Activated CD4-positive, alpha-beta T cell treated with anti-CD3 and anti-CD28 coated beads for 36 hours (primary cell): Measurements from ENCODE around the gene ATXN7L2. TPM values are rescaled to one million over a fixed set of nuclear protein-coding genes. Genes with fewer than 3 reads are reported as not detected.

ENCODE experiments used
- ATAC-seq: fragments of 200-7000 bp; cut with Tn5 transposase; one replicate; pipeline ENCODE4 v1.10.0; 2021; ENCODE audit warnings: mild to moderate bottlenecking, moderate library complexity
- CTCF ChIA-PET: fragments of 350-600 bp; sonication (Branson Sonifier 250); formaldehyde crosslinking; loops from one replicate; lab custom pipeline; 2021; ENCODE audit warnings: antibody characterized with exemption; lab: Charles Lee
- POLR2A ChIA-PET: fragments of 350-600 bp; sonication (Branson Sonifier 250); formaldehyde crosslinking; loops from one replicate; lab custom pipeline; 2021; ENCODE audit warnings: antibody characterized with exemption, inconsistent platforms; lab: Charles Lee
- DNase-seq: peaks from one replicate; pipeline ENCODE4 v3.0.0-alpha.2; 2020
- H3K27ac Mint-ChIP-seq: one replicate; pipeline ENCODE4 v1.8.0; 2021; ENCODE audit warnings: mixed read lengths
- H3K27me3 Mint-ChIP-seq: one replicate; pipeline ENCODE4 v1.8.0; 2021; ENCODE audit warnings: mixed read lengths
- H3K36me3 Mint-ChIP-seq: one replicate; pipeline ENCODE4 v1.8.0; 2021; ENCODE audit warnings: low read depth, mixed read lengths
- H3K4me1 Mint-ChIP-seq: one replicate; pipeline ENCODE4 v1.8.0; 2021; ENCODE audit warnings: mixed read lengths
- H3K4me3 Mint-ChIP-seq: one replicate; pipeline ENCODE4 v1.8.0; 2021; ENCODE audit warnings: mild to moderate bottlenecking, moderate library complexity, mixed read lengths
- H3K9me3 Mint-ChIP-seq: one replicate; pipeline ENCODE4 v1.8.0; 2021; ENCODE audit warnings: low read depth, mixed read lengths
- intact Hi-C, 2 experiments: fragments of 100-400 bp; cut with DNase I in 1 of 2; cut with micrococcal nuclease in 1 of 2; formaldehyde crosslinking; loops; one replicate each; pipeline versions ENCODE4 v1.14.2 to v1.15.1; 2022 to 2024; cut with DNase I, micrococcal nuclease
- total RNA-seq, 2 experiments: library from RNA; stranded (reverse); gene quantifications; one replicate each; pipeline ENCODE4 v1.2.3, GENCODE V29; 2021

Gene ATXN7L2
- total RNA-seq, 2 experiments from 2014 or later = 11.7 to 13.0 TPM

- intact Hi-C loops = no loop called here
- H3K27ac Mint-ChIP-seq = no peak overlapping the region
Measured at GRCh38 chr1:109488201-109488600, 4.5 kb downstream of the ATXN7L2 start.

GRCh38 chr1:109488696-109489095 is 5.0 kb downstream of the ATXN7L2 start:
- ChIA-PET CTCF (interaction anchor here (0.7 to 26.9 kb wide), 2 partner anchors 43 to 629 kb away, joined by 3 to 864 read pairs; partner anchors contain the start of gene GPR61), POLR2A (interaction anchor here (0.5 kb wide), 1 partner anchor 68 kb away, joined by 5 read pairs; no protein-coding TSS in a partner anchor)
- Mint-ChIP-seq H3K36me3 (peaks cover 15% of the 10 kb centered on the region), H3K9me3 (no peaks in the 10 kb centered on the region), H3K4me1 (peaks cover 28% of the 10 kb centered on the region), H3K27me3 (no peaks in the 10 kb centered on the region), H3K4me3 (no peak overlapping the region), H3K27ac (no peak overlapping the region)
- intact Hi-C loops = no loop called here
- ATAC-seq (no peak), DNase-seq (no peak)

More at GRCh38 chr1:109488201-109488600, 4.5 kb downstream of the ATXN7L2 start:
- Mint-ChIP-seq H3K36me3 (peaks cover 15% of the 10 kb centered on the region), H3K27me3 (no peaks in the 10 kb centered on the region), H3K9me3 (no peaks in the 10 kb centered on the region), H3K4me3 (no peak overlapping the region), H3K4me1 (peaks cover 27% of the 10 kb centered on the region)
- CTCF ChIA-PET = interaction anchor here (0.6 to 26.9 kb wide), 4 partner anchors 44 to 629 kb away, joined by 3 to 864 read pairs (median 3); partner anchors contain the start of gene GPR61
- ATAC-seq = no peak
- DNase-seq = no peak
- POLR2A ChIA-PET = interaction anchor here (0.5 kb wide), 1 partner anchor 67 kb away, joined by 5 read pairs; no protein-coding TSS in a partner anchor

- ChIA-PET POLR2A (interaction anchor here (1.2 kb wide), 1 partner anchor 39 kb away, joined by 4 read pairs; no protein-coding TSS in a partner anchor), CTCF (interaction anchor here (0.6 to 26.9 kb wide), 17 partner anchors 8 to 974 kb away, joined by 3 to 864 read pairs (median 4); partner anchors contain the start of genes AMIGO1, GPR61 and PSMA5)
- Mint-ChIP-seq H3K4me1 (peaks cover 26% of the 10 kb centered on the region), H3K27ac (no peak overlapping the region), H3K27me3 (no peaks in the 10 kb centered on the region), H3K36me3 (peaks cover 15% of the 10 kb centered on the region), H3K4me3 (no peak overlapping the region), H3K9me3 (no peaks in the 10 kb centered on the region)
- intact Hi-C loops = loop anchor here (5.0 kb wide), 3 partner anchors 57 to 542 kb away; partner anchors contain the start of genes GNAI3 (in 1 of the 2), PSRC1 (in 1 of the 2) and STRIP1 (in 1 of the 2)
- DNase-seq (peak; percentile 81), ATAC-seq (peak; percentile 27)
Measured at GRCh38 chr1:109490029-109490933, 6.6 kb downstream of the ATXN7L2 start.

GRCh38 chr1:109490934-109491302 is 7.2 kb downstream of the ATXN7L2 start:
- peaks cover 17% of the 10 kb centered on the region for H3K36me3 Mint-ChIP-seq
- no peak for DNase-seq
- intact Hi-C loops = loop anchor here (5.0 kb wide), 3 partner anchors 56 to 541 kb away; partner anchors contain the start of genes GNAI3 (in 1 of the 2), PSRC1 (in 1 of the 2) and STRIP1 (in 1 of the 2)
- no peak overlapping the region for H3K4me3 Mint-ChIP-seq
- H3K27ac Mint-ChIP-seq = no peak overlapping the region
- CTCF ChIA-PET = interaction anchor here (0.7 to 26.9 kb wide), 12 partner anchors 8 to 286 kb away, joined by 3 to 864 read pairs (median 5); partner anchors contain the start of genes AMIGO1, GPR61 and PSMA5
- no peaks in the 10 kb centered on the region for H3K9me3 Mint-ChIP-seq
- H3K27me3 Mint-ChIP-seq = no peaks in the 10 kb centered on the region
- H3K4me1 Mint-ChIP-seq = peaks cover 29% of the 10 kb centered on the region
- ATAC-seq = no peak
- POLR2A ChIA-PET = interaction anchor here (0.7 kb wide), 1 partner anchor 57 kb away, joined by 4 read pairs; no protein-coding TSS in a partner anchor

- Mint-ChIP-seq H3K27ac (no peak overlapping the region), H3K36me3 (peaks cover 17% of the 10 kb centered on the region), H3K27me3 (no peaks in the 10 kb centered on the region), H3K4me1 (peaks cover 31% of the 10 kb centered on the region), H3K4me3 (no peak overlapping the region), H3K9me3 (no peaks in the 10 kb centered on the region)
- POLR2A ChIA-PET = interaction anchor here (0.7 kb wide), 1 partner anchor 57 kb away, joined by 4 read pairs; no protein-coding TSS in a partner anchor
- no peak for ATAC-seq
- CTCF ChIA-PET = interaction anchor here (0.7 to 26.9 kb wide), 12 partner anchors 8 to 287 kb away, joined by 3 to 864 read pairs (median 5); partner anchors contain the start of genes AMIGO1, GPR61 and PSMA5
- intact Hi-C loops = loop anchor here (5.0 kb wide), 3 partner anchors 56 to 541 kb away; partner anchors contain the start of genes GNAI3 (in 1 of the 2), PSRC1 (in 1 of the 2) and STRIP1 (in 1 of the 2)
- no peak for DNase-seq
Measured at GRCh38 chr1:109491372-109491771, 7.7 kb downstream of the ATXN7L2 start.

- no peak overlapping the region for H3K27ac Mint-ChIP-seq
- ATAC-seq = no peak
- intact Hi-C loops = loop anchor here (5.0 kb wide), 3 partner anchors 55 to 540 kb away; partner anchors contain the start of genes GNAI3 (in 1 of the 2), PSRC1 (in 1 of the 2) and STRIP1 (in 1 of the 2)
Measured at GRCh38 chr1:109492779-109493178, 9.1 kb downstream of the ATXN7L2 start.

GRCh38 chr1:109493227-109493626 is 9.5 kb downstream of the ATXN7L2 start:
- Mint-ChIP-seq H3K4me1 (peaks cover 39% of the 10 kb centered on the region), H3K9me3 (no peaks in the 10 kb centered on the region), H3K36me3 (peaks cover 12% of the 10 kb centered on the region), H3K27ac (no peak overlapping the region), H3K4me3 (peak overlapping the region; percentile 98), H3K27me3 (no peaks in the 10 kb centered on the region)
- intact Hi-C loops = loop anchor here (5.0 kb wide), 3 partner anchors 54 to 539 kb away; partner anchors contain the start of genes GNAI3 (in 1 of the 2), PSRC1 (in 1 of the 2) and STRIP1 (in 1 of the 2)
- DNase-seq = no peak
- POLR2A ChIA-PET = interaction anchor here (1.0 to 1.8 kb wide), 2 partner anchors 9 to 38 kb away, joined by 3 to 4 read pairs; partner anchors contain the start of gene ATXN7L2
- CTCF ChIA-PET = interaction anchor here (0.6 to 26.9 kb wide), 19 partner anchors 8 to 278 kb away, joined by 3 to 864 read pairs (median 4); partner anchors contain the start of genes AMIGO1, ATXN7L2, GNAI3 and GPR61
- ATAC-seq = no peak

More at GRCh38 chr1:109492779-109493178, 9.1 kb downstream of the ATXN7L2 start:
- ChIA-PET CTCF (interaction anchor here (0.6 to 26.9 kb wide), 16 partner anchors 10 to 278 kb away, joined by 3 to 864 read pairs (median 4); partner anchors contain the start of genes AMIGO1, ATXN7L2, GNAI3 and GPR61), POLR2A (interaction anchor here (1.8 kb wide), 1 partner anchor 9 kb away, joined by 4 read pairs; the partner anchor contains the start of gene ATXN7L2)
- no peaks in the 10 kb centered on the region for H3K9me3 Mint-ChIP-seq
- H3K4me1 Mint-ChIP-seq = peaks cover 35% of the 10 kb centered on the region
- no peak for DNase-seq
- no peak overlapping the region for H3K4me3 Mint-ChIP-seq
- no peaks in the 10 kb centered on the region for H3K27me3 Mint-ChIP-seq
- H3K36me3 Mint-ChIP-seq = peaks cover 12% of the 10 kb centered on the region

GRCh38 chr1:109493805-109494539 is 10.3 kb downstream of the ATXN7L2 start, which contains the start of gene CYB561D1:
Gene CYB561D1, plus strand, starts transcription at chr1:109494094. Its CDS starts 46 bp downstream, at chr1:109494140.
- Mint-ChIP-seq H3K4me3 (peak within 1 kb of the TSS; percentile 98), H3K4me1 (peaks cover 45% of the 10 kb centered on the region), H3K27me3 (no peaks in the 10 kb centered on the region), H3K27ac (peak within 1 kb of the TSS; percentile 90), H3K36me3 (peaks cover 12% of the 10 kb centered on the region), H3K9me3 (no peaks in the 10 kb centered on the region)
- CTCF ChIA-PET = interaction anchor here (0.6 to 26.9 kb wide), 19 partner anchors 8 to 655 kb away, joined by 3 to 864 read pairs (median 5); partner anchors contain the start of genes AMIGO1, AMPD2, ATXN7L2 and GNAI3
- ATAC-seq (peak; percentile 89), DNase-seq (peak; percentile 95)
- intact Hi-C loops = loop anchor here (1.0 to 5.0 kb wide), 12 partner anchors 11 to 538 kb away; partner anchors contain the start of genes GNAI3 (in 2 of the 2), PSRC1 (in 2 of the 2), AHCYL1 (in 1 of the 2) and AMIGO1 (in 1 of the 2)
- POLR2A ChIA-PET = interaction anchor here (1.0 to 1.8 kb wide), 3 partner anchors 10 to 68 kb away, joined by 3 to 4 read pairs (median 3); partner anchors contain the start of gene ATXN7L2

- H3K4me3 Mint-ChIP-seq = peak overlapping the region; percentile 98
- H3K4me1 Mint-ChIP-seq = peaks cover 62% of the 10 kb centered on the region
- intact Hi-C loops = loop anchor here in 1 of 2 experiments (2.0 kb wide), 2 partner anchors 283 to 489 kb away; partner anchors contain the start of genes AHCYL1 and SARS1
- H3K27ac Mint-ChIP-seq = no peak overlapping the region
- ATAC-seq (no peak), DNase-seq (no peak)
- ChIA-PET POLR2A (no interaction called here), CTCF (interaction anchor here (1.4 to 26.9 kb wide), 4 partner anchors 13 to 295 kb away, joined by 6 to 864 read pairs (median 180); partner anchors contain the start of genes AMIGO1 and GPR61)
- H3K27me3 Mint-ChIP-seq = no peaks in the 10 kb centered on the region
- H3K36me3 Mint-ChIP-seq = peaks cover 12% of the 10 kb centered on the region
- no peaks in the 10 kb centered on the region for H3K9me3 Mint-ChIP-seq
Measured at GRCh38 chr1:109495738-109496137, 12.0 kb downstream of the ATXN7L2 start.
